Activated B cell treated with CpG ODN at 0.5 μM for 24 hours (primary cell): Measurements from ENCODE around the gene FAM120AOS. TPM values are rescaled to one million over a fixed set of nuclear protein-coding genes. Genes with fewer than 3 reads are reported as not detected.

Source experiments
- ATAC-seq: fragments of 200-7000 bp; cut with Tn5 transposase; one replicate; pipeline ENCODE4 v1.10.0; 2021; ENCODE audit warnings: low read depth, mild to moderate bottlenecking, moderate library complexity
- CTCF ChIA-PET: fragments of 350-600 bp; sonication (Branson Sonifier 250); formaldehyde crosslinking; loops from one replicate; lab custom pipeline; 2021; ENCODE audit warnings: antibody characterized with exemption; lab: Charles Lee
- POLR2A ChIA-PET: fragments of 350-600 bp; sonication (Branson Sonifier 250); formaldehyde crosslinking; loops from one replicate; lab custom pipeline; 2021; ENCODE audit warnings: antibody characterized with exemption; lab: Charles Lee
- DNase-seq: peaks from one replicate; pipeline ENCODE4 v3.0.0; 2022
- H3K27ac Mint-ChIP-seq: one replicate; pipeline ENCODE4 v1.8.0; 2020; ENCODE audit warnings: mixed read lengths
- H3K27me3 Mint-ChIP-seq: one replicate; pipeline ENCODE4 v1.8.0; 2021; ENCODE audit warnings: mixed read lengths
- H3K36me3 Mint-ChIP-seq: one replicate; pipeline ENCODE4 v1.8.0; 2021; ENCODE audit warnings: low read depth, mixed read lengths
- H3K4me1 Mint-ChIP-seq: one replicate; pipeline ENCODE4 v1.8.0; 2021; ENCODE audit warnings: mixed read lengths
- H3K4me3 Mint-ChIP-seq: one replicate; pipeline ENCODE4 v1.8.0; 2020; ENCODE audit warnings: mild to moderate bottlenecking, mixed read lengths
- H3K9me3 Mint-ChIP-seq: one replicate; pipeline ENCODE4 v1.8.0; 2020; ENCODE audit warnings: mixed read lengths
- intact Hi-C: fragments of 100-400 bp; cut with micrococcal nuclease; formaldehyde crosslinking; loops from one replicate; pipeline ENCODE4 v1.15.1; 2024
- total RNA-seq: library from RNA; stranded (reverse); gene quantifications from 2 replicates; pipeline ENCODE4 v1.2.3, GENCODE V29; 2022
- TF ChIP-seq, protein P1 (sequence below): fragments of 200-600 bp; IDR thresholded peaks from one replicate; pipeline ENCODE4 v1.8.0; 2022; ENCODE audit warnings: antibody characterized with exemption, mild to moderate bottlenecking

Gene FAM120AOS
- total RNA-seq, 1 donor from 2014 or later = 39.0 TPM

DNA sequence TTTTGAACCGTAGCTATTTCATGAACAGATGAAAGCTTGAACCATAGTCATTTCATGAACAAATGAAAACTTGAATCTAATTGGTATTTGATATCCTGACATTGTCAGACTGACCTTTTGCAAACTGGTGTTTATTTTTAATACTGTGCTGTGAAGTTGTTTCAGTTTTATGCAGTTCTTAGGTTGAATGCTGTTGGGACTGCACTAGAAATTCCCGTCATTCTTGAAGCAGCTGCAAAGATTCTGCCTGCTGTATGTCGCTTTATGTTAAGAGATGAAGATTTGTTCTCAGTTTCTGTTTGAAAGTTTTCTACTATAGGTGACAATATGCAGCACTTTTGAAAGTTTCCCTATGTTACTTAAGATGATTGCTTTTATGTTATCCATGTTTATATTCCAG lies 22.5 kb upstream of the FAM120AOS start:
- peaks cover 5% of the 10 kb centered on the region for H3K4me1 Mint-ChIP-seq
- ATAC-seq = no peak
- no peaks in the 10 kb centered on the region for H3K9me3 Mint-ChIP-seq
- DNase-seq = no peak
- H3K36me3 Mint-ChIP-seq = peaks cover 74% of the 10 kb centered on the region
- H3K27ac Mint-ChIP-seq = no peak overlapping the region
- intact Hi-C loops = no loop called here
- ChIA-PET POLR2A (no interaction called here), CTCF (no interaction called here)
- no peaks in the 10 kb centered on the region for H3K27me3 Mint-ChIP-seq
- TF ChIP-seq, protein P1, sequence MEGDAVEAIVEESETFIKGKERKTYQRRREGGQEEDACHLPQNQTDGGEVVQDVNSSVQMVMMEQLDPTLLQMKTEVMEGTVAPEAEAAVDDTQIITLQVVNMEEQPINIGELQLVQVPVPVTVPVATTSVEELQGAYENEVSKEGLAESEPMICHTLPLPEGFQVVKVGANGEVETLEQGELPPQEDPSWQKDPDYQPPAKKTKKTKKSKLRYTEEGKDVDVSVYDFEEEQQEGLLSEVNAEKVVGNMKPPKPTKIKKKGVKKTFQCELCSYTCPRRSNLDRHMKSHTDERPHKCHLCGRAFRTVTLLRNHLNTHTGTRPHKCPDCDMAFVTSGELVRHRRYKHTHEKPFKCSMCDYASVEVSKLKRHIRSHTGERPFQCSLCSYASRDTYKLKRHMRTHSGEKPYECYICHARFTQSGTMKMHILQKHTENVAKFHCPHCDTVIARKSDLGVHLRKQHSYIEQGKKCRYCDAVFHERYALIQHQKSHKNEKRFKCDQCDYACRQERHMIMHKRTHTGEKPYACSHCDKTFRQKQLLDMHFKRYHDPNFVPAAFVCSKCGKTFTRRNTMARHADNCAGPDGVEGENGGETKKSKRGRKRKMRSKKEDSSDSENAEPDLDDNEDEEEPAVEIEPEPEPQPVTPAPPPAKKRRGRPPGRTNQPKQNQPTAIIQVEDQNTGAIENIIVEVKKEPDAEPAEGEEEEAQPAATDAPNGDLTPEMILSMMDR = no peak
- no peak overlapping the region for H3K4me3 Mint-ChIP-seq

DNA sequence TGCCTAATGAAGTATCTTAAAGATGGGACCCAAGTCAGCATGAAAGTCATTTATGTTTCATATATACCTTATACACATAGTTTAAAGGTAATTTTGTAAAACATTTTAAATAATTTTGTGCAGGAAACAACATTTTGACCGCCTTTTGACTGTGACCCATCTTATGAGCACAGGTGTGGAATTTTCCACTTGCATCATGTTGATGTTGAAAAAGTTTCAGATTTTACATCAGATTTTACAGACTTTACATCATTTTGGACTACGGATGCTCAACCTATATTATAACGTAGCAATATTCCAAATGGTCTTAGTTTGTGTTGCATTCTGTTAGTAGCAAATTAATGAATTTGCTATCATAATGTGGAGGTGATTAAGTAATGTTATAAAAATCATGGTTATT lies 21.7 kb upstream of the FAM120AOS start:
- intact Hi-C loops = no loop called here
- peaks cover 13% of the 10 kb centered on the region for H3K4me1 Mint-ChIP-seq
- no peaks in the 10 kb centered on the region for H3K9me3 Mint-ChIP-seq
- ATAC-seq = no peak
- H3K27me3 Mint-ChIP-seq = no peaks in the 10 kb centered on the region
- CTCF ChIA-PET = no interaction called here
- H3K27ac Mint-ChIP-seq = no peak overlapping the region
- POLR2A ChIA-PET = no interaction called here
- TF ChIP-seq, protein P1 = no peak
- peaks cover 70% of the 10 kb centered on the region for H3K36me3 Mint-ChIP-seq
- DNase-seq = no peak
- no peak overlapping the region for H3K4me3 Mint-ChIP-seq

DNA sequence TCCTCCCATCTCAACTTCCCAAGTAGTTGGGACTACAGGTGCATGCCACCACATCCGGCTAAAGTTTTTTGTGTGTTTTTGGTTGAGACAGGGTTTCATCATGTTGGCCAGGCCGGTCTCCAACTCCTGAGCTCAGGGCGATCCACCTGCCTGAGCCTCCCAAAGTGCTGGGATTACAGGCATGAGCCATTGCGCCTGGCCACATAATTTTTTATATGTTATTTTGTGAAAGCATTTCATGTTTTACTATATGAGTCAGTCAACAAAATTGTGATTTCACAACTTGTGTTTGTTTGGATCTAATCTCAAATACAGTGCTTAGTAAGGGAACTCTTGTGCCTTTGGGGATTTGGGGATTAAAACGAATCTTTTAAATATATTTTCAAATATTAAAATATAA lies 20.0 kb upstream of the FAM120AOS start:
- H3K36me3 Mint-ChIP-seq = peaks cover 59% of the 10 kb centered on the region
- intact Hi-C loops = no loop called here
- TF ChIP-seq, protein P1 = no peak
- no peak overlapping the region for H3K27ac Mint-ChIP-seq
- H3K27me3 Mint-ChIP-seq = no peaks in the 10 kb centered on the region
- H3K9me3 Mint-ChIP-seq = no peaks in the 10 kb centered on the region
- ChIA-PET CTCF (no interaction called here), POLR2A (no interaction called here)
- no peak overlapping the region for H3K4me3 Mint-ChIP-seq
- ATAC-seq (no peak), DNase-seq (no peak)
- H3K4me1 Mint-ChIP-seq = peaks cover 22% of the 10 kb centered on the region

DNA sequence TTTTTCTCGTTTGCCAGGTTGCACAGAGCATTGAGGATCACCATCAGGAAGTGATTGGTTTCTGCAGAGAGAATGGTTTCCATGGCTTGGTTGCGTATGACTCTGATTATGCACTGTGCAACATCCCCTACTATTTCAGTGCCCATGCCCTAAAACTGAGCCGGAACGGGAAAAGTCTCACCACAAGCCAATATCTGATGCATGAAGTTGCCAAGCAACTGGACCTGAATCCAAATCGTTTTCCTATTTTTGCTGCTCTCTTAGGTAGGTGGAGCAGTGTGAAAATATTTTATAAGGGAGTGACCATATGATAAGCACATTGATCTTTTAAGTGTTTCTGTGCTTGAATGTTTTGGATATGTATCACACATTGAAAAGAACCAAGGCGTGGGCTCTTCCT lies 17.7 kb upstream of the FAM120AOS start:
- CTCF ChIA-PET = no interaction called here
- H3K27ac Mint-ChIP-seq = no peak overlapping the region
- ATAC-seq = no peak

DNA sequence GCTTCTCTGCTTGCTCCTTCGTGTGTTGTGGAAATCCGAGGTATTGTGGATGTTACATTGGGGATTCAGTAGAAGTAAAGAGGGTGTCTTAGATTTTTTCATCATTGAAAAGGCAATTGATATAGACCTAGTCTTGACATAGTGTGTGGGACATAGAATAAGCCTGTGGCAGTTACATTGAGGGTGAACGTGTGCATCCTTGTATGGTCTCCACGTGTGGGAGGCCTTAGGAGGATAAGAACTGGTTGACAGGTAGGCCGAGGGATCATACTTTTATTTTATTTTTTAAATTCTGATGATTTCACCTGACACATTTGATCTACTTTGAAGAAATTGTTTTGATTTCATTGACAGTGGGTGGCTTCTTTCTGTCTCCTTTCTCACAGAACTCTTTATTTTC lies 17.0 kb upstream of the FAM120AOS start:
- H3K4me1 Mint-ChIP-seq = peaks cover 51% of the 10 kb centered on the region
- H3K4me3 Mint-ChIP-seq = no peak overlapping the region
- ATAC-seq = no peak
- no peak overlapping the region for H3K27ac Mint-ChIP-seq
- no peaks in the 10 kb centered on the region for H3K9me3 Mint-ChIP-seq
- intact Hi-C loops = no loop called here
- TF ChIP-seq, protein P1 = no peak
- no peak for DNase-seq
- no peaks in the 10 kb centered on the region for H3K27me3 Mint-ChIP-seq
- H3K36me3 Mint-ChIP-seq = peaks cover 33% of the 10 kb centered on the region
- CTCF ChIA-PET = no interaction called here
- POLR2A ChIA-PET = no interaction called here

More for the DNA sequence above, 17.7 kb upstream of the FAM120AOS start:
- DNase-seq = no peak
- TF ChIP-seq, protein P1 = no peak
- no peaks in the 10 kb centered on the region for H3K9me3 Mint-ChIP-seq
- peaks cover 39% of the 10 kb centered on the region for H3K36me3 Mint-ChIP-seq
- no peaks in the 10 kb centered on the region for H3K27me3 Mint-ChIP-seq
- intact Hi-C loops = no loop called here
- H3K4me3 Mint-ChIP-seq = no peak overlapping the region
- POLR2A ChIA-PET = no interaction called here
- H3K4me1 Mint-ChIP-seq = peaks cover 44% of the 10 kb centered on the region
